Neural progenitor cell (in vitro differentiated cells): ENCODE results near the gene LCTL.

Source experiments
- CTCF ChIP-seq: fragments of 200-600 bp; sonication (generic); IDR thresholded peaks from 2 replicates; pipeline ENCODE4 v1.5.1; 2017; ENCODE audit warnings: antibody characterized with exemption, mild to moderate bottlenecking
- EZH2phosphoT487 ChIP-seq: fragments of 200-600 bp; sonication (generic); IDR thresholded peaks from 2 replicates; pipeline ENCODE4 v1.6.1; 2017; ENCODE audit warnings: antibody characterized with exemption

- TF ChIP-seq CTCF = no peak
- TF ChIP-seq EZH2phosphoT487 = no peak
Observed at GRCh38 chr15:66611257-66612053, 45.7 kb upstream of the LCTL start.
